SK-N-MC (cell line): Measurements from ENCODE around the gene STAG3.

Source experiments
- EZH2 ChIP-seq: fragments of 200-600 bp; sonication (generic); IDR thresholded peaks from one replicate; pipeline ENCODE4 v1.6.1; 2017; ENCODE audit warnings: antibody characterized with exemption
- POLR2AphosphoS5 ChIP-seq: IDR thresholded peaks from 2 replicates; pipeline ENCODE4 v1.6.1; 2012; ENCODE audit warnings: mild to moderate bottlenecking, low read depth, low read length, borderline replicate concordance

GRCh38 chr7:100170101-100170897 lies 7.4 kb upstream of the STAG3 start:
- TF ChIP-seq POLR2AphosphoS5: no peak
- TF ChIP-seq EZH2: no peak
